ENCODE measurements around the gene WDR37. TPM values are rescaled to one million over a fixed set of nuclear protein-coding genes. Genes with fewer than 3 reads are reported as not detected.

WDR37 gene
- total and polyA plus RNA-seq, 9 of the 15 experiments (the other 6 are each of a cell fraction or from before 2014, with no cell fraction given), result 2.3 to 11.6 (median 6.7) TPM

GRCh38 chr10:1162481-1163203 lies 106.5 kb downstream of the WDR37 start:
- H3K9me3 ChIP-seq (replicated peaks; ENCODE audit: control insufficient read depth, insufficient read depth, low read depth, low read length), result peaks cover 4% of the 10 kb centered on the region; the same call in 1 of the 2 replicates
- H3K27ac ChIP-seq (ENCODE audit: extremely low read depth, low read depth, low read length), result no peak overlapping the region
- peak; percentile 19; the same call in 1 of the 2 replicates for TF ChIP-seq RBFOX2 (IDR thresholded peaks at IDR 0.05; ENCODE audit: low read depth, low read length)
- no peak for TF ChIP-seq RAD51 (IDR thresholded peaks at IDR 0.05; ENCODE audit: borderline replicate concordance, low read depth)
- TF ChIP-seq ARID3A (IDR thresholded peaks at IDR 0.05; ENCODE audit: borderline replicate concordance, low read depth, low read length), result no peak
- no peak for TF ChIP-seq ZNF3 (CRISPR knock-in tag; IDR thresholded peaks at IDR 0.05)
- no peak for TF ChIP-seq NR2C1 (IDR thresholded peaks at IDR 0.05)
- 0 out of 2 replicates have a peak, but pooled peaks have one; percentile 9 for TF ChIP-seq NR2C1 (tag; IDR thresholded peaks at IDR 0.05)
- no peak overlapping the region for H2AFZ ChIP-seq (ENCODE audit: low read depth, low read length)
- peaks cover 7 to 32% of the 10 kb centered on the region in 2 experiments; a peak in 4 of 5 replicates for H3K4me1 ChIP-seq (replicated peaks in 1 of 2; ENCODE audit: control insufficient read depth in 2 of 2, insufficient read depth in 2 of 2, low read length in 2 of 2)
- intact Hi-C loops (cut with micrococcal nuclease), result no loop called here
- peaks cover 25% of the 10 kb centered on the region for H3K36me3 ChIP-seq (ENCODE audit: control insufficient read depth, insufficient read depth, low read length)
- 0 out of 4 replicates have a peak overlapping the region, but pooled peaks of 1 of the 2 experiments have one; percentile 10 for H3K9ac ChIP-seq (ENCODE audit: insufficient read depth in 1 of 2, low read depth in 2 of 2, low read length in 2 of 2)
- no peak for DNase-seq (ENCODE audit: extremely low read depth in 1 of 4, low spot score in 3 of 4)
- FAIRE-seq, result no peak
- peaks cover 29% of the 10 kb centered on the region for H3K79me2 ChIP-seq (ENCODE audit: control insufficient read depth, insufficient read depth, low read length)
- no peak overlapping the region for H3K4me2 ChIP-seq (ENCODE audit: insufficient read depth, low read length)
- H3K4me3 ChIP-seq, result no peak overlapping the region
- ATAC-seq, result no peak
- H3K9me1 ChIP-seq (ENCODE audit: control insufficient read depth, insufficient read depth, low read length), result no peaks in the 10 kb centered on the region
- 62% methylated on average over 13 of the region's 13 CpGs for WGBS (ENCODE audit: insufficient coverage, low coverage, missing lambda C conversion rate)
- no TSS peak for BruUV-seq (replicated peaks)
- in situ Hi-C loops (cut with MboI), result no loop called here
- CTCF ChIA-PET (ENCODE audit: low intra/inter-chr PET ratio), result no interaction called here
- peaks cover 3 to 15% of the 10 kb centered on the region in 2 experiments; a peak in 2 of 5 replicates for H3K27me3 ChIP-seq (ENCODE audit: control insufficient read depth in 2 of 2, insufficient read depth in 2 of 2, low read length in 2 of 2)
- POLR2A ChIA-PET, result interaction anchor here (0.6 kb wide), 1 partner anchor 372 kb away, joined by 3 read pairs; no protein-coding TSS in a partner anchor
- 0 out of 2 replicates have a peak, but pooled peaks cover 2% of the 10 kb centered on the region for H4K20me1 ChIP-seq (replicated peaks; ENCODE audit: control insufficient read depth, insufficient read depth, low read length)

Data from K562 (cell line).